H1 (cell line): ENCODE data around the gene PLB1. TPM values are rescaled to one million over a fixed set of nuclear protein-coding genes. Genes with fewer than 3 reads are reported as not detected.

Experiments used
- BRCA1 ChIP-seq: IDR thresholded peaks from 2 replicates; pipeline ENCODE4 v1.6.1; 2012; ENCODE audit warnings: low read depth, low read length, improper control_type of control experiment
- CBX8 ChIP-seq: fragments of 300-800, 300-1000 bp; sonication (generic); IDR thresholded peaks from 2 replicates; pipeline ENCODE4 v1.7.1; 2016; ENCODE audit warnings: low read depth, low read length, borderline replicate concordance
- EZH2 ChIP-seq: fragments of 200-600 bp; sonication (generic); IDR thresholded peaks from 2 replicates; pipeline ENCODE4 v1.7.1; 2012; ENCODE audit warnings: low read depth, mild to moderate bottlenecking, moderate library complexity, low read length, inconsistent platforms; ENCODE audit not compliant: severe bottlenecking
- NANOG ChIP-seq: IDR thresholded peaks from 2 replicates; pipeline ENCODE4 v1.6.1; 2011; ENCODE audit warnings: low read length, low read depth, mild to moderate bottlenecking, inconsistent platforms; ENCODE audit not compliant: insufficient read depth, poor library complexity, severe bottlenecking
- SRF ChIP-seq: IDR thresholded peaks from 2 replicates; pipeline ENCODE4 v1.6.1; 2011; ENCODE audit warnings: mild to moderate bottlenecking, low read depth, low read length, moderate library complexity
- SUZ12 ChIP-seq: fragments of 200-600 bp; sonication (generic); IDR thresholded peaks from 2 replicates; pipeline ENCODE4 v1.6.1; 2012; ENCODE audit warnings: mild to moderate bottlenecking, inconsistent platforms, low read length, moderate library complexity, mixed read lengths
- polyA plus RNA-seq, 7 experiments: library from polyadenylated mRNA; depleted of rRNA in 3 of 7; stranded (reverse) in 5 of 7; unstranded in 2 of 7; fragments of >200 nt in 5 of 7; fragments of 200-250 nt in 2 of 7; gene quantifications; 1 replicate in 5 of 7; 2 replicates in 1 of 7; 4 replicates in 1 of 7; pipeline versions ENCODE4 v1.2.1 to v1.2.3, GENCODE V29; 2011 to 2013; ENCODE audit warnings: missing spikeins in 2 of 7, mixed read lengths in 2 of 7
- total RNA-seq: library from RNA; stranded (reverse); fragmentation: NEBNext Ultra II Directional; extraction: Animal tissue kit (Norgen Biotek cat#: 25700); gene quantifications from 2 replicates; pipeline ENCODE4 v1.2.1, GENCODE V29; 2021
- TF ChIP-seq, protein P1 (sequence below): IDR thresholded peaks from 2 replicates; pipeline ENCODE4 v1.6.1; 2012; ENCODE audit warnings: low read length, inconsistent platforms
- TF ChIP-seq, protein P2 (sequence below): IDR thresholded peaks from 2 replicates; pipeline ENCODE4 v1.6.1; 2011; ENCODE audit warnings: low read length, improper control_type of control experiment

Gene PLB1
- total and polyA plus RNA-seq, 2 of the 8 experiments (the other 6 are each of a cell fraction or from before 2014, with no cell fraction given), result 0.20 to 0.36 TPM

DNA sequence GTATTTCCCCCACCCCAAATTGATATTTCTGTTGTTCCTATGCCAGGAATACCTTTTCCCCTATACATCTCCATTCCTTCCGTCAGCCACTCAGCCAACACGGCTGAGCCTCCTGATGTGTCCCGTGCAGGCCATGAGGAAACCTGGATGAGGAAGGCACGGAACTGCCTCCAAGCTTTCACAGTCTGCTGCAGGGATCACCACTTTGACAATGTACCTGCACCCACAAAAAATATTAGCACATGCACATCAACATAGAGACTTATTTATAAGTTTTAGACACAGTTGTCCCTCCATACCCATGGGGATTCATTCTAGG lies 154.4 kb downstream of the PLB1 start (continued):
- TF ChIP-seq, protein P1, sequence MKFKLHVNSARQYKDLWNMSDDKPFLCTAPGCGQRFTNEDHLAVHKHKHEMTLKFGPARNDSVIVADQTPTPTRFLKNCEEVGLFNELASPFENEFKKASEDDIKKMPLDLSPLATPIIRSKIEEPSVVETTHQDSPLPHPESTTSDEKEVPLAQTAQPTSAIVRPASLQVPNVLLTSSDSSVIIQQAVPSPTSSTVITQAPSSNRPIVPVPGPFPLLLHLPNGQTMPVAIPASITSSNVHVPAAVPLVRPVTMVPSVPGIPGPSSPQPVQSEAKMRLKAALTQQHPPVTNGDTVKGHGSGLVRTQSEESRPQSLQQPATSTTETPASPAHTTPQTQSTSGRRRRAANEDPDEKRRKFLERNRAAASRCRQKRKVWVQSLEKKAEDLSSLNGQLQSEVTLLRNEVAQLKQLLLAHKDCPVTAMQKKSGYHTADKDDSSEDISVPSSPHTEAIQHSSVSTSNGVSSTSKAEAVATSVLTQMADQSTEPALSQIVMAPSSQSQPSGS, result no peak
- TF ChIP-seq EZH2 (no peak), NANOG (no peak), CBX8 (no peak), SRF (no peak), BRCA1 (no peak), SUZ12 (no peak)
- TF ChIP-seq, protein P2, sequence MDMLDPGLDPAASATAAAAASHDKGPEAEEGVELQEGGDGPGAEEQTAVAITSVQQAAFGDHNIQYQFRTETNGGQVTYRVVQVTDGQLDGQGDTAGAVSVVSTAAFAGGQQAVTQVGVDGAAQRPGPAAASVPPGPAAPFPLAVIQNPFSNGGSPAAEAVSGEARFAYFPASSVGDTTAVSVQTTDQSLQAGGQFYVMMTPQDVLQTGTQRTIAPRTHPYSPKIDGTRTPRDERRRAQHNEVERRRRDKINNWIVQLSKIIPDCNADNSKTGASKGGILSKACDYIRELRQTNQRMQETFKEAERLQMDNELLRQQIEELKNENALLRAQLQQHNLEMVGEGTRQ, result no peak
